Measurements from ENCODE around the gene RNLS.

RNLS gene

DNA sequence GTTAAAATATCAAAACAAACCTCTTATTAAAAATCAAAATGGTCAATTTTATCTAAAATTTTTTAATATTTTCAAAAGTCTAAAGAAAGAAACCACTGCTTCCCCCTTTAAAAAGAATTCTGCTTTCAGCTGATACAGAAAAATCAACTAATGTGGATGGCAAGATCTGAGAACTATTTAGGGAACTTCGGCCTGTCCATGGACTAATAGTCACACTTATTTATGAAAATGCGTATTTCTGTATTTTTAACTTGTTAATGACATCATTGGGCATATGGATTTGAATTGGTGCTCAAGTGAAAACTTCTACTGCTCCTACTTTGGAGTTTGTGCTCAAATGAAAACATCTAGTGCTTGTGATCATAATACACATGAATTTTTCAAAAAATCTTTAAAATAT is 31.9 kb downstream of the RNLS start:
- DNase-seq (ENCODE audit: low read depth): no peak

- no peak for DNase-seq (ENCODE audit: low read depth)
These were observed 36.6 kb downstream of the RNLS start for GRCh38 chr10:88546497-88546896.

GRCh38 chr10:88545359-88545758 is 37.8 kb downstream of the RNLS start:
- no peak for DNase-seq (ENCODE audit: low read depth)

GRCh38 chr10:88544140-88544870 is 38.8 kb downstream of the RNLS start:
- DNase-seq (ENCODE audit: low read depth): no peak

DNA sequence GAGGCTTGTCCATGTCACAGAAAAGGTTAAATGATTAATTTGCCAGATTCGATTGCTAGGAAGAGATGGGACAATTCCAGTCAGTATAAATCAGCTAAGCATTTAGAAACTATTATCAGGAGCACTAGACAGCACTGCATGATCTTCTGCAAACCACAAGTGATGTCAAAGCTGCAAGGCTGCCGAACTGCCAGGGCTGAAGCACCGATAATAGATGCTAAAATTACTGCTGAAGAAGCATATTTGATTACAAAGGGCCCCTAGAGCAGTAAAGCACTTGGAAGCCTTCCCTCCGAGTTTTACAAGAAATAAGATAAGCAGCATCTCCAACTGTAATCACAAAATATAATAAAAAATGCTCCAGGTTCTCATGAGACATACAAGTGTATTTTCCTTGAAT is 40.6 kb downstream of the RNLS start:
- no peak for DNase-seq (ENCODE audit: low read depth)

DNA sequence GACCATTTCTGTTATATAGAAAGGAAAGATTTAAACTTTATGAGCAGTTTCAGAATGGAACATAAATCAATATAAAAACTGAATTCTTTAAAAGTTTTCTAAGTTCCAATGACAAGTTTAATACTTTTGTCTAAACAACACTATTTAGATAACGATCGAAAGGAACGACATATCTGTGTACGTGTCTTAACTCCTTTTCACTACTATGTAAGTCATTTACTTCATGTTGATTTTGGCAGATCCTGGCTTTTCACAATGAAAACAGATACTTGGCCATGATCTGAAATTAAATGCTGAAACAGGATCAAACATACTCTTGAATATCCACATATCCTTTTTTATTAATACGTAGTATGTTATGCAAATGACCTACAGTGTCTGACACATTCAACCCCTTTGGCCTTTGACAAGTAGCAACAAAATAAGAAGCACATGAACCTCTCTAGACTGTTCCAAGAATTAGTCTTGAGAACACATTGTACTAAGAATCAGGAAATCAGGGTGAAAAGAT is 41.9 kb downstream of the RNLS start:
- DNase-seq (ENCODE audit: low read depth): no peak

DNA sequence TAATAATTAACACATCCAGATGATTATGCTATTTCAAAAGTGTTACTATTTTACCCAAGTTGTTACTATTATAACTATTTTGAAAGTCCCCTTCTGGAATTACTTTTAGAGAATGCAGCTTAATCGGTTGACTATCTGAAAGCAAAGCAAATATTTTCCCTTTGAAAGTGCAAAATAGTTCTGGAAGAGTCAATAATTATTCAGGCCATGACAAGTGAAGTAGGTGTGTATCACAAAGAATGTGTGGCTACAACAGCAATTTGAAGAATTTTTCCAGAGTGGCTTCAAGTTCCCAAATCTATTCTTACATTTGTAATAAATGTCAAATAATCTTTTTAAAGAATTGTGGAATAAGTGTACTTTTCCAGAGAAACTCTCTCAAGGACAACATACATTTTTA is 42.8 kb downstream of the RNLS start:
- DNase-seq (ENCODE audit: low read depth): no peak

GRCh38 chr10:88538048-88538447 is 45.1 kb downstream of the RNLS start:
- DNase-seq (ENCODE audit: low read depth): no peak

DNA sequence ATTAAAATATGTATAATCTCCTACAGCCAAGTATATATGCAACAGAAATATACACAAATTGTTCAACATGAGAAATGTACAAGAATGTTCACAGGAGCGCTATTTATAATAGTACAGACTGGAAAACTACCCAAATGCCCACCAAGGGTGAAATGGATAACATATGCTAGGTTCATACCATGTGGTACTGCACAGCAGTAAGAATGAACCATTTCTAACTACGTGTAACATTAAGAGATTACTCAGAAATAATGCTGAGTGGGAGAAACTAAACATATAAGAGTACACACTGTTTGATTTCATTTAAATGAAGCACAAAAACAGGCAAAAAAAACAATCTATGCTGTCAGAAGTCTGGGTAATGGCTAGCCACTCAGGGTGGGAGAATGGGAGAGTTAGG is 45.8 kb downstream of the RNLS start:
- DNase-seq (ENCODE audit: low read depth): no peak

DNA sequence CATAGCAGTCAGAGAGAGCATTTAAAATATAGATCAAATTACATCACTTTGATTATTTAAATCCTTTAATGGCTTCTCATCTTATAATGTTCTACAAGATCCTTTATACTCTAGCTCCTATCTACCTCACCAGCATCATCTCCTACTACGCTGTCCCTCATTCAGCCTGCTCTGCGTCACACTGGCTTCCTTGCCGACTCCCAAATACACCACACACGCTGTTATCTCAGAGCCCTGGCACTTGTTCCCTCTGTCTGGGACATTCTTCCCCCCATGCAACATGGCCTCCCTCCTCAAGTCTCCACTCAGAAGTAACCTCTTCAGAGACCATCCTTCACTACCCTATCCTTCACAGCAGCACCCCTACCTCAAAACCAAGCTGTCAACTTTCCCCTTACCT is 46.7 kb downstream of the RNLS start:
- DNase-seq (ENCODE audit: low read depth): no peak

DNA sequence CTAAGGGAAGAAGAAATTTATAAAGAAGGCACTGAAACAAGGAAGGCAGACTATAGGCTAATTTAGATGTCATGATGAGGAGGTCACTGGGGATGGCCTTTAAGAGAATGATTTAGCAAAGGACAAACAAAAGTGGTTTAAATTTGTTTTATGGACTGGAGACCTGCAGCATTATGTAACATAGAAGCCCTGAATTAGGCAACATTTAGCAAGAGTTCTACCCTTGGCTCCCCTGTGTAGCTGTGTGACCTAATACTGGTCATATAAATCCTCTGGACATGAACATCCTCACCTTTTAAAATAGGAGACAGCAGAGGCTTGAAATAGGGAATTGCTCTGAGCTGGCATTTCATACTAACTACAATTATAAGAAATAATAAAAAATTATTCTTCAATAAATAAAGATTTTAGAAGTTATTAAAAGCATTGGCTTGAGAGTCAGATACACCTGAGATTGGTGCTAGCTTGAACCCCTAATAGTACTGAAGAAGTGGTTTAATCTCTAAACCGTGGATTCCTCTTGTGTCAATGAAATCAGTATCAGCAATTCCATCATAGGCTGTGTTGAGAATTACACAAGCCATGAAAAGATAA is 48.9 kb downstream of the RNLS start:
- DNase-seq (ENCODE audit: low read depth): no peak

GRCh38 chr10:88531392-88532052 is 51.6 kb downstream of the RNLS start:
- DNase-seq (ENCODE audit: low read depth): no peak

GRCh38 chr10:88530629-88531391 is 52.3 kb downstream of the RNLS start:
- DNase-seq (ENCODE audit: low read depth): no peak

DNA sequence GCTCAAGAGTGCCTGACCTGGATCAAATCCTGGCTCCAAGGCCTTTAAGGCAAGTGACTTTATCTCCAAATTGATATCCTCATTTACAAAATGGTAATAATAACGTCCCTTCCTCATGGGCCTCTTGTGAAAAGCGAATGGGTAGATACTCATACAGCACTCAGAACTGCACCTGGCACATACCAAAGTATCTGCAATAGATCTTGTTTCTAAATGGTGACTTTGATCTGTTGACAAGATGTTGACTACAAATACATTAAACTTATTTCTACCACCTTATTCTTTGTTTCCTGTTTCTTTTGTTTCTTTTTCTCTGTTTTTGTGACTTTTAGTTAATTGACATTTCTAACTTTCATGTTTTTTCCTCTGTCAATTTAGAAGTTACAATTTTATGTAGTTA is 53.0 kb downstream of the RNLS start:
- no peak for DNase-seq (ENCODE audit: low read depth)

- no peak for DNase-seq (ENCODE audit: low read depth)
These were observed 54.1 kb downstream of the RNLS start for GRCh38 chr10:88528806-88529570.

- DNase-seq (ENCODE audit: low read depth): no peak
These were observed 54.9 kb downstream of the RNLS start for GRCh38 chr10:88528201-88528600.

- DNase-seq (ENCODE audit: low read depth): no peak
These were observed 55.9 kb downstream of the RNLS start for GRCh38 chr10:88527245-88527644.

GRCh38 chr10:88526501-88527105 is 56.5 kb downstream of the RNLS start:
- no peak for DNase-seq (ENCODE audit: low read depth)

DNA sequence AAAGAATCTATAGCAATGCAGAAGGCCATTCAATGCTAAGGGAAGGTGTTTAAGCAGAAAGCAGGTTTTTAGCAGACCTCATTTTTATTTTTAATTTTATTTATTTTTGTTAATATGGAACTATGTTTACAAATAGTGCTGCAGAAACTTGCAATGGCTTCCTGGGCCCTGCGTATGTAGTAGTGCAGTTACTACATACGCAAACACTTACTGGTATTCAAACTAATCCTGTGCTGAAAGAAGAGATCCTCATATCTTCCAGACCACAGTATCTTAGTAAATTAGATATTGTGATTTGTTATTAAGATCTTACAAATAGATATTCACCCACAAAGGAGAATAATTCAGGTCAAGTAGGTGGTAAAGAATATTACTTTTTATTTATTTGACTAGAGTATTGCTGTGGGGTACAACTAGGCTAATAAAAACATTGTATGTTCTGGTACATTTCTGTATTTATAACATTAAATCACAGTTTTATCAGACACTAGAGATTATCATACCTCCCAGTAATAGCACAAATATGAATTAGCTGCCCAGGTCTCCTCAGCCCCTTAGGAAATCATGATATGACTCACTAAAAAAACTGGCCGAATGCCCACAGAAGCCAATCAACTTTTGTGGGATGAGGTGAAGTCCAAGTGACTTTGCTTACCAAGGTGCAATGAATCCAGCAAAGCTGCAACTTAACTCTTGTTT is 57.6 kb downstream of the RNLS start:
- DNase-seq (ENCODE audit: low read depth): no peak

DNA sequence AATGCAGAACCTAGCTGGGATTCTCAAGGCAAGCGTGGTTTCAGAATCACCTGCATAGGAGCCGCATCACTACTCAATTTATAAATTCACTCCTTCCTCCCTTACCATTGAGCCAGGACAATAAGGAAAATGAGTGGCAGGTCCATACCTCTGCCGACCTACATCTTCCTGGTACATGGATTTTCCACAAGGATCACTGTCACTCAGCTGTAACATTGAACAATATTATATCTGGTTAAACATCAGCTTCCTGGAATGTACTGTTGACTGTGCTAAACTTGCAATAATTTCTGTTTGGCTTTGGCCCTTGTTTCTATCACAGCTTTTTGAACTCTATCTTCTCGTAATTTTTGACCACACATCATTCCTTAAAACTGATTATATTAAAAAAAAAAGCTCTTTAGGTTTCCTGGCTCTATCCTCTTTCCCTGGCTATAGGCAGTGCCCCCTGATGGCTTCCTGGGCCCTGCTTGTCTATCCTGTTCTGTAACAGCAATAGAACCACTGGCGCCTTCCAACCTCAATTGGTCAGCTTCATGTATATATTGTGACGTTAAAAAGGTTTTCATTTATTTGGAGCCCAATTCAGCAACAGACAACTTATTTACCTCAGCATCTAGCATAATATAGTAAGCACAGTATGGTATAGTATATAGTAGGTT is 59.2 kb downstream of the RNLS start:
- no peak for DNase-seq (ENCODE audit: low read depth)
